ENCODE measurements around the gene NFATC2. TPM values are rescaled to one million over a fixed set of nuclear protein-coding genes. Genes with fewer than 3 reads are reported as not detected.

The NFATC2 gene
- total and polyA plus RNA-seq, 2 experiments from 2014 or later = 0.52 to 0.59 TPM

DNA sequence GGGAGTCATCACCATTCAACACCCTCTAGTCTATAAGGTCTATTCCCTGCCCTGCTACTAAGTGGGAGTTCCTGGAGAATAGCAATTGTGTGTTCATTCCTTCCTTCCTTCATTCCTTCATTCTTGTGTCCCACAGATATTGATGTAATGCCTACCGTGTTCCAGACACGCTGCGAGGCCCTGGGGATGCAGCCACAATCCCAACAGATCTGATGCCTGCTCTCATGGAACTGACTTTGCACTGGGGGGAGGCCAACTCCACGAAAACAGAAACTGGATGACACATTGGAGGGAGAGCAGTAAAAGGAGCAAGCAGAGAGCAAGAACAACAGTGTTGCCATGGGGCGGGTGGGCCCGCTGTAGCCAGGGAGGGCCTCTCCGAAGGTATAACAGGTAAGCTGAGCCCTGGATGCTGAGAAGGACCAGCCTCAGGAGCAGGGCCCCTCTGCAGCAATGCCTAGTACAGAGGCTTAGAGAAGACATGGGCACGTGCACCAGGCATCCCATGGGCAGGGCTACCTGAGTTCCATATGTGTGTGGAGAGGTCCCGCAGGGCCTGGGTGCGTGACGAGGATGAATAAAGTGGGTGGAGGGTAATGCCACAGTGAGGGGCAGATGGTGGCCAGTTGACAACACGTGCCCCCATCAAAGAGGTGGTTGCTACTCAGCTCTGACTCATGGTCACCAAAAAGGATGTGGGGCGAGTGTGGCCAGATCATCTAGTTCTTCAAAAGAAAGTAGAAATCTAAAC lies 173.9 kb downstream of the NFATC2 start:
- H3K36me3 Mint-ChIP-seq (ENCODE audit: low read depth) = peaks cover 3% of the 10 kb centered on the region
- no peaks in the 10 kb centered on the region for H3K27me3 ChIP-seq (ENCODE audit: insufficient read depth)
- H2AFZ ChIP-seq = no peak overlapping the region
- H3K27ac ChIP-seq (ENCODE audit: low read depth) = no peak overlapping the region
- no peak overlapping the region for H3K4me3 ChIP-seq
- H3K27me3 Mint-ChIP-seq (ENCODE audit: insufficient read depth, low read depth, poor library complexity) = peaks cover 13% of the 10 kb centered on the region
- H3K79me2 ChIP-seq (replicated peaks; ENCODE audit: insufficient read depth) = no peaks in the 10 kb centered on the region
- no peak overlapping the region for H3K4me3 Mint-ChIP-seq
- H3K9me2 ChIP-seq (ENCODE audit: insufficient read depth) = no peaks in the 10 kb centered on the region
- no peaks in the 10 kb centered on the region for H3F3A ChIP-seq (replicated peaks; ENCODE audit: low read depth)
- no peaks in the 10 kb centered on the region for H3K36me3 ChIP-seq (ENCODE audit: insufficient read depth)
- ATAC-seq (no peak), DNase-seq (ENCODE audit: low spot score) (no peak)
- no peak overlapping the region for H3K27ac Mint-ChIP-seq
- H3K4me2 ChIP-seq = no peak overlapping the region
- TF ChIP-seq ZNF331 (CRISPR knock-in tag; IDR thresholded peaks at IDR 0.05; ENCODE audit: low read depth) (no peak), NANOG (IDR thresholded peaks at IDR 0.05; ENCODE audit: borderline replicate concordance) (no peak), ZNF462 (CRISPR knock-in tag; IDR thresholded peaks at IDR 0.05) (no peak), CTCF (conservative IDR thresholded peaks at IDR 0.05; ENCODE audit: low read depth in 2 of 2) (no peak), CREB1 (CRISPR knock-in tag; IDR thresholded peaks at IDR 0.05; ENCODE audit: low read depth) (no peak), EZH2 (IDR thresholded peaks at IDR 0.05; ENCODE audit: low read depth, unreplicated experiment) (no peak), STAT1 (IDR thresholded peaks at IDR 0.05; ENCODE audit: unreplicated experiment) (no peak), EZH2phosphoT487 (IDR thresholded peaks at IDR 0.05; ENCODE audit: unreplicated experiment) (no peak), JUNB (IDR thresholded peaks at IDR 0.05; ENCODE audit: unreplicated experiment) (no peak), POLR2AphosphoS5 (IDR thresholded peaks at IDR 0.05; ENCODE audit: low read depth) (no peak), ZNF114 (CRISPR knock-in tag; IDR thresholded peaks at IDR 0.05) (no peak)
- TF ChIP-seq, protein P1, sequence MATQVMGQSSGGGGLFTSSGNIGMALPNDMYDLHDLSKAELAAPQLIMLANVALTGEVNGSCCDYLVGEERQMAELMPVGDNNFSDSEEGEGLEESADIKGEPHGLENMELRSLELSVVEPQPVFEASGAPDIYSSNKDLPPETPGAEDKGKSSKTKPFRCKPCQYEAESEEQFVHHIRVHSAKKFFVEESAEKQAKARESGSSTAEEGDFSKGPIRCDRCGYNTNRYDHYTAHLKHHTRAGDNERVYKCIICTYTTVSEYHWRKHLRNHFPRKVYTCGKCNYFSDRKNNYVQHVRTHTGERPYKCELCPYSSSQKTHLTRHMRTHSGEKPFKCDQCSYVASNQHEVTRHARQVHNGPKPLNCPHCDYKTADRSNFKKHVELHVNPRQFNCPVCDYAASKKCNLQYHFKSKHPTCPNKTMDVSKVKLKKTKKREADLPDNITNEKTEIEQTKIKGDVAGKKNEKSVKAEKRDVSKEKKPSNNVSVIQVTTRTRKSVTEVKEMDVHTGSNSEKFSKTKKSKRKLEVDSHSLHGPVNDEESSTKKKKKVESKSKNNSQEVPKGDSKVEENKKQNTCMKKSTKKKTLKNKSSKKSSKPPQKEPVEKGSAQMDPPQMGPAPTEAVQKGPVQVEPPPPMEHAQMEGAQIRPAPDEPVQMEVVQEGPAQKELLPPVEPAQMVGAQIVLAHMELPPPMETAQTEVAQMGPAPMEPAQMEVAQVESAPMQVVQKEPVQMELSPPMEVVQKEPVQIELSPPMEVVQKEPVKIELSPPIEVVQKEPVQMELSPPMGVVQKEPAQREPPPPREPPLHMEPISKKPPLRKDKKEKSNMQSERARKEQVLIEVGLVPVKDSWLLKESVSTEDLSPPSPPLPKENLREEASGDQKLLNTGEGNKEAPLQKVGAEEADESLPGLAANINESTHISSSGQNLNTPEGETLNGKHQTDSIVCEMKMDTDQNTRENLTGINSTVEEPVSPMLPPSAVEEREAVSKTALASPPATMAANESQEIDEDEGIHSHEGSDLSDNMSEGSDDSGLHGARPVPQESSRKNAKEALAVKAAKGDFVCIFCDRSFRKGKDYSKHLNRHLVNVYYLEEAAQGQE (IDR thresholded peaks at IDR 0.05; ENCODE audit: unreplicated experiment) = no peak
- TF ChIP-seq, protein P2, sequence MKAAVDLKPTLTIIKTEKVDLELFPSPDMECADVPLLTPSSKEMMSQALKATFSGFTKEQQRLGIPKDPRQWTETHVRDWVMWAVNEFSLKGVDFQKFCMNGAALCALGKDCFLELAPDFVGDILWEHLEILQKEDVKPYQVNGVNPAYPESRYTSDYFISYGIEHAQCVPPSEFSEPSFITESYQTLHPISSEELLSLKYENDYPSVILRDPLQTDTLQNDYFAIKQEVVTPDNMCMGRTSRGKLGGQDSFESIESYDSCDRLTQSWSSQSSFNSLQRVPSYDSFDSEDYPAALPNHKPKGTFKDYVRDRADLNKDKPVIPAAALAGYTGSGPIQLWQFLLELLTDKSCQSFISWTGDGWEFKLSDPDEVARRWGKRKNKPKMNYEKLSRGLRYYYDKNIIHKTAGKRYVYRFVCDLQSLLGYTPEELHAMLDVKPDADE (IDR thresholded peaks at IDR 0.05) = no peak
- H3K4me1 ChIP-seq (ENCODE audit: insufficient read depth) = peaks cover 10% of the 10 kb centered on the region
- no peaks in the 10 kb centered on the region for H4K20me1 ChIP-seq (replicated peaks; ENCODE audit: insufficient read depth)
- peaks cover 10% of the 10 kb centered on the region for H3K9me3 Mint-ChIP-seq
- peaks cover 23% of the 10 kb centered on the region for H3K4me1 Mint-ChIP-seq
